ENCODE data around the gene NAV2. TPM values are rescaled to one million over a fixed set of nuclear protein-coding genes. Genes with fewer than 3 reads are reported as not detected.

The NAV2 gene
- polyA plus RNA-seq, 3 donors = not detected

GRCh38 chr11:20000351-20001134, 287.9 kb downstream of the NAV2 start:
- Histone ChIP-seq H3K27me3 (ENCODE audit: control insufficient read depth in 2 of 2, insufficient read depth in 2 of 2, low read length in 2 of 2) (no peaks in the 10 kb centered on the region), H3K4me1 (ENCODE audit: control insufficient read depth in 1 of 2, insufficient read depth in 2 of 2, low read length in 2 of 2) (no peaks in the 10 kb centered on the region), H3K4me3 (replicated peaks in 1 of 3; ENCODE audit: low read depth in 2 of 3, low read length in 3 of 3) (no peak overlapping the region), H3K9ac (ENCODE audit: insufficient read depth, low read length, poor library complexity, severe bottlenecking) (no peak overlapping the region), H3K27ac (ENCODE audit: low read depth in 1 of 2, low read length in 2 of 2) (no peak overlapping the region), H4K20me1 (ENCODE audit: insufficient read depth, low read length) (no peaks in the 10 kb centered on the region), H3K36me3 (replicated peaks in 1 of 2; ENCODE audit: control insufficient read depth in 1 of 2, insufficient read depth in 2 of 2, low read length in 2 of 2) (no peaks in the 10 kb centered on the region), H3K79me2 (ENCODE audit: insufficient read depth, low read length) (no peaks in the 10 kb centered on the region), H3K9me3 (replicated peaks in 1 of 2; ENCODE audit: control insufficient read depth in 1 of 2, insufficient read depth in 1 of 2, low read length in 2 of 2) (no peaks in the 10 kb centered on the region), H2AFZ (ENCODE audit: insufficient read depth, low read depth, low read length, poor library complexity, severe bottlenecking) (no peak overlapping the region), H3K4me2 (replicated peaks; ENCODE audit: extremely low read depth, low read length, poor library complexity, severe bottlenecking) (no peak overlapping the region)
- no peaks in the 10 kb centered on the region for H3K9me3 Mint-ChIP-seq
- no peaks in the 10 kb centered on the region for H3K36me3 Mint-ChIP-seq
- intact Hi-C loops (cut with micrococcal nuclease) = loop anchor here in 1 of 2 donors (10.0 kb wide), 1 partner anchor 56 kb away; no protein-coding TSS in a partner anchor
- no peak overlapping the region for H3K27ac Mint-ChIP-seq
- WGBS (ENCODE audit: insufficient coverage) = 92% methylated on average over 12 of the region's 13 CpGs
- TF ChIP-seq CTCF (IDR thresholded peaks at IDR 0.05) = no peak
- peaks cover 0 to 3% (median 2%) of the 10 kb centered on the region in 3 donors for H3K27me3 Mint-ChIP-seq (ENCODE audit: low read depth in 3 of 3)
- H3K4me3 Mint-ChIP-seq = no peak overlapping the region
- no peaks in the 10 kb centered on the region for H3K4me1 Mint-ChIP-seq
- no peak for DNase-seq

GRCh38 chr11:20002312-20003216, 289.9 kb downstream of the NAV2 start:
- Mint-ChIP-seq H3K9me3 (peaks cover 0 to 2% (median 0%) of the 10 kb centered on the region in 7 donors), H3K4me3 (no peak overlapping the region), H3K36me3 (no peaks in the 10 kb centered on the region), H3K27ac (peak overlapping the region in 1 of 7 donors; percentile 51), H3K4me1 (no peaks in the 10 kb centered on the region), H3K27me3 (ENCODE audit: low read depth in 3 of 3) (peaks cover 0 to 2% (median 0%) of the 10 kb centered on the region in 3 donors)
- intact Hi-C loops (cut with micrococcal nuclease) = loop anchor here in 1 of 2 donors (10.0 kb wide), 1 partner anchor 58 kb away; no protein-coding TSS in a partner anchor
- Histone ChIP-seq H3K4me3 (replicated peaks in 1 of 3; ENCODE audit: low read depth in 2 of 3, low read length in 3 of 3) (no peak overlapping the region), H4K20me1 (ENCODE audit: insufficient read depth, low read length) (no peaks in the 10 kb centered on the region), H3K4me1 (ENCODE audit: control insufficient read depth in 1 of 2, insufficient read depth in 2 of 2, low read length in 2 of 2) (no peaks in the 10 kb centered on the region), H3K4me2 (replicated peaks; ENCODE audit: extremely low read depth, low read length, poor library complexity, severe bottlenecking) (no peak overlapping the region), H3K9ac (ENCODE audit: insufficient read depth, low read length, poor library complexity, severe bottlenecking) (no peak overlapping the region), H3K27me3 (ENCODE audit: control insufficient read depth in 2 of 2, insufficient read depth in 2 of 2, low read length in 2 of 2) (no peaks in the 10 kb centered on the region), H3K79me2 (ENCODE audit: insufficient read depth, low read length) (no peaks in the 10 kb centered on the region), H3K36me3 (replicated peaks in 1 of 2; ENCODE audit: control insufficient read depth in 1 of 2, insufficient read depth in 2 of 2, low read length in 2 of 2) (no peaks in the 10 kb centered on the region), H2AFZ (ENCODE audit: insufficient read depth, low read depth, low read length, poor library complexity, severe bottlenecking) (no peak overlapping the region), H3K9me3 (replicated peaks in 1 of 2; ENCODE audit: control insufficient read depth in 1 of 2, insufficient read depth in 1 of 2, low read length in 2 of 2) (no peaks in the 10 kb centered on the region), H3K27ac (ENCODE audit: low read depth in 1 of 2, low read length in 2 of 2) (no peak overlapping the region)
- TF ChIP-seq CTCF (IDR thresholded peaks at IDR 0.05) = no peak
- no peak for DNase-seq
- 100% methylated on average over 1 of the region's 12 CpGs for WGBS (ENCODE audit: insufficient coverage)

All from CD14-positive monocyte (primary cell).